Astrocyte of the spinal cord (primary cell): ENCODE measurements around the gene ULK4.
A peak's percentile ranks its signal among the peaks of the same experiment; 100 is the strongest.
"Not testable (repeated sequence)": the region's sequence is repeated elsewhere in the genome, so short reads cannot be mapped to it uniquely, and the experiment has no call there.

Experiments
- DNase-seq: peaks from one replicate; pipeline ENCODE4 v3.0.0; 2011; ENCODE audit warnings: low read depth, low spot score
- H3K4me3 ChIP-seq: 2 replicates; pipeline ENCODE4 v1.5.1; 2011; ENCODE audit warnings: low read depth, mild to moderate bottlenecking, low read length, moderate library complexity
- CTCF ChIP-seq: IDR thresholded peaks from 2 replicates; pipeline ENCODE4 v1.5.1; 2012; ENCODE audit warnings: low read depth, mild to moderate bottlenecking, low read length, inconsistent platforms
- in situ Hi-C: cut with HindIII; loops from 2 replicates; pipeline ENCODE4 v1.10.0; 2017; ENCODE audit warnings: low sequenced_read_pairs

Gene ULK4

GRCh38 chr3:41417574-41417973 lies 544.3 kb downstream of the ULK4 start:
- H3K4me3 ChIP-seq = no peak overlapping the region
- TF ChIP-seq CTCF = no peak
- in situ Hi-C loops = no loop called here
- no peak for DNase-seq

- no peak overlapping the region for H3K4me3 ChIP-seq
- in situ Hi-C loops = no loop called here
- TF ChIP-seq CTCF = no peak
- DNase-seq = no peak
Observed at GRCh38 chr3:41411065-41411464, 550.8 kb downstream of the ULK4 start.

- peak; percentile 12 for DNase-seq
- no peak overlapping the region for H3K4me3 ChIP-seq
- TF ChIP-seq CTCF = no peak
- in situ Hi-C loops = no loop called here
Observed at GRCh38 chr3:41405466-41405865, 556.4 kb downstream of the ULK4 start.

GRCh38 chr3:41404582-41404981 lies 557.3 kb downstream of the ULK4 start:
- TF ChIP-seq CTCF = no peak
- DNase-seq = no peak
- H3K4me3 ChIP-seq = no peak overlapping the region
- in situ Hi-C loops = no loop called here

- in situ Hi-C loops = no loop called here
- no peak for DNase-seq
- H3K4me3 ChIP-seq = no peak overlapping the region
- no peak for TF ChIP-seq CTCF
Observed at GRCh38 chr3:41394896-41395295, 567.0 kb downstream of the ULK4 start.

- H3K4me3 ChIP-seq, DNase-seq, in situ Hi-C loops: not testable (repeated sequence)
Observed at GRCh38 chr3:41370765-41371535, 591.0 kb downstream of the ULK4 start.

- no peak overlapping the region for H3K4me3 ChIP-seq
- TF ChIP-seq CTCF = no peak
- in situ Hi-C loops = no loop called here
- DNase-seq = no peak
Observed at GRCh38 chr3:41370307-41370706, 591.6 kb downstream of the ULK4 start.
